ENCODE data around the gene ZNF609. TPM values are rescaled to one million over a fixed set of nuclear protein-coding genes. Genes with fewer than 3 reads are reported as not detected.

ZNF609 gene
- total and polyA plus RNA-seq, 2 of the 13 experiments (the other 11 are each of a cell fraction or from before 2014, with no cell fraction given) = 8.9 to 9.9 TPM

DNA sequence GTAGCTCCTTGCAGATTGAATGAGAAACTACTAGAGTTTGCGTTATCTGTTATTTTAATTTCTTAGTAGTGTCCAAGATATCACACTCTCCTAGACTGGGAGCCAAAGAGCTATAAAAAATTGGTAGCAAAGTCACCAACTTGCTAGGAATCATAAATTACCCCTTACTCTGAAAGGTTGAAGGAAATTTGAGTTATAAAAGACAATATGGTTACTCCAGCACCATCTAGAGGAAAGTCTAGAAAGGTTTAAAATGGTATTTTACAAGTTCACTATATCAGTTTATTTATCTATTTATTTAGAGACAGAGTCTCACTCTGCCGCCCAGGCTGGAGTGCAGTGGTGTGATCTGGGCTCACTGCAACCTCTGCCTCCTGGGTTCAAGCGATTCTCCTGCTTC, 193.4 kb downstream of the ZNF609 start:
- no peak for ATAC-seq
- in situ Hi-C loops (cut with HindIII; ENCODE audit: extremely low pct_ligation_motif_present, low pct_unique_long_range_greater_than_20kb) (loop anchor here (10.0 kb wide), 1 partner anchor 219 kb away; no protein-coding TSS in a partner anchor), intact Hi-C loops (cut with micrococcal nuclease; ENCODE audit: unreplicated experiment) (loop anchor here (5.0 to 10.0 kb wide), 4 partner anchors 41 to 449 kb away; no protein-coding TSS in a partner anchor)
- Histone ChIP-seq H3K27ac (ENCODE audit: extremely low read length, insufficient read depth, low read length) (no peak overlapping the region), H3K27me3 (ENCODE audit: control insufficient read depth in 1 of 2, insufficient read depth in 2 of 2, low read length in 2 of 2) (no peaks in the 10 kb centered on the region), H3K4me3 (replicated peaks in 1 of 3; ENCODE audit: insufficient read depth in 1 of 3, low read depth in 2 of 3, low read length in 3 of 3) (no peak overlapping the region), H3K79me2 (ENCODE audit: insufficient read depth, low read length) (no peaks in the 10 kb centered on the region), H3K4me2 (ENCODE audit: low read depth, low read length) (no peak overlapping the region), H3K36me3 (replicated peaks in 1 of 2; ENCODE audit: control insufficient read depth in 1 of 2, insufficient read depth in 2 of 2, low read length in 2 of 2) (peaks cover 2 to 4% of the 10 kb centered on the region in 2 experiments; a peak in 1 of 5 replicates), H2AFZ (ENCODE audit: low read length) (no peak overlapping the region), H3K9ac (ENCODE audit: insufficient read depth, low read depth, low read length) (no peak overlapping the region), H3K4me1 (ENCODE audit: insufficient read depth, low read length) (peaks cover 46% of the 10 kb centered on the region), H4K20me1 (ENCODE audit: insufficient read depth, low read length) (no peaks in the 10 kb centered on the region), H3K9me3 (ENCODE audit: low read length) (no peaks in the 10 kb centered on the region)
- no peak for TF ChIP-seq PHB2 (IDR thresholded peaks at IDR 0.05; ENCODE audit: partially characterized antibody)
- TF ChIP-seq STAG1 (CRISPR knock-in tag; IDR thresholded peaks at IDR 0.05) = peak; percentile 71
- no peak for TF ChIP-seq ZSCAN12 (CRISPR knock-in tag; IDR thresholded peaks at IDR 0.05)
- TF ChIP-seq CTCF (CRISPR knock-in tag; IDR thresholded peaks at IDR 0.05) = peak; percentile 37
- peak; percentile 19; the same call in 1 of the 2 replicates for TF ChIP-seq RAD21 (CRISPR knock-in tag; IDR thresholded peaks at IDR 0.05)
- FAIRE-seq = no peak
- DNase-seq (ENCODE audit: low spot score) = no peak
- WGBS (ENCODE audit: low lambda C conversion rate) = 81% methylated on average over 3 of the region's 3 CpGs
- ChIA-PET CTCF (ENCODE audit: low intra/inter-chr PET ratio, low total read pairs) (no interaction called here), POLR2A (no interaction called here)
- no TSS peak for BruUV-seq (replicated peaks)

DNA sequence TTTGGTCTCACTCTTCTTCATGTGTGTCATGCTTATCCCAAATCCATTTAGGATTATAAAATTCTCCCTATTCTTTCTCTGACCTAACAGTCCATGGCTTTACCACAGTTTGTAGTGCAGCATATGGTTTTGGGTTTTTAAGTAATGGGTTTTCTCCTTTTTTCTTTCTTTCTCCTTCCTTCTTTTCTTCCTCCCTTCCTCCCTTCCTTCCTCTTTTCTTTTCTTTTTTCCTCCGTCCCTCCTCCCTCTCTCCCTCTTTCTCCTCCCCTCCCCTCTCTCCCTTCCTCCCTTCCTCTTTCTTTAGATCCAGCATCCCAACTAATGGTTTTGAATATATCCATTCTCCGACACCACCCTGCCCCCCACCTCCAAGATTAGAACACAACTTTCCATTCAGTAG, 196.1 kb downstream of the ZNF609 start:
- CTCF ChIA-PET (ENCODE audit: low intra/inter-chr PET ratio, low total read pairs) = no interaction called here
- ATAC-seq = no peak
- WGBS (ENCODE audit: low lambda C conversion rate) = 93% methylated on average over 2 of the region's 2 CpGs
- Histone ChIP-seq H2AFZ (ENCODE audit: low read length) (no peak overlapping the region), H3K9ac (ENCODE audit: insufficient read depth, low read depth, low read length) (no peak overlapping the region), H3K36me3 (replicated peaks in 1 of 2; ENCODE audit: control insufficient read depth in 1 of 2, insufficient read depth in 2 of 2, low read length in 2 of 2) (peaks cover 2 to 4% of the 10 kb centered on the region in 2 experiments; a peak in 2 of 5 replicates), H3K4me2 (ENCODE audit: low read depth, low read length) (no peak overlapping the region), H3K4me3 (replicated peaks in 1 of 3; ENCODE audit: insufficient read depth in 1 of 3, low read depth in 2 of 3, low read length in 3 of 3) (no peak overlapping the region), H3K27ac (ENCODE audit: extremely low read length, insufficient read depth, low read length) (no peak overlapping the region), H4K20me1 (ENCODE audit: insufficient read depth, low read length) (no peaks in the 10 kb centered on the region), H3K79me2 (ENCODE audit: insufficient read depth, low read length) (no peaks in the 10 kb centered on the region), H3K27me3 (ENCODE audit: control insufficient read depth in 1 of 2, insufficient read depth in 2 of 2, low read length in 2 of 2) (no peaks in the 10 kb centered on the region), H3K9me3 (ENCODE audit: low read length) (no peaks in the 10 kb centered on the region), H3K4me1 (ENCODE audit: insufficient read depth, low read length) (peaks cover 30% of the 10 kb centered on the region)
- TF ChIP-seq, protein P1, sequence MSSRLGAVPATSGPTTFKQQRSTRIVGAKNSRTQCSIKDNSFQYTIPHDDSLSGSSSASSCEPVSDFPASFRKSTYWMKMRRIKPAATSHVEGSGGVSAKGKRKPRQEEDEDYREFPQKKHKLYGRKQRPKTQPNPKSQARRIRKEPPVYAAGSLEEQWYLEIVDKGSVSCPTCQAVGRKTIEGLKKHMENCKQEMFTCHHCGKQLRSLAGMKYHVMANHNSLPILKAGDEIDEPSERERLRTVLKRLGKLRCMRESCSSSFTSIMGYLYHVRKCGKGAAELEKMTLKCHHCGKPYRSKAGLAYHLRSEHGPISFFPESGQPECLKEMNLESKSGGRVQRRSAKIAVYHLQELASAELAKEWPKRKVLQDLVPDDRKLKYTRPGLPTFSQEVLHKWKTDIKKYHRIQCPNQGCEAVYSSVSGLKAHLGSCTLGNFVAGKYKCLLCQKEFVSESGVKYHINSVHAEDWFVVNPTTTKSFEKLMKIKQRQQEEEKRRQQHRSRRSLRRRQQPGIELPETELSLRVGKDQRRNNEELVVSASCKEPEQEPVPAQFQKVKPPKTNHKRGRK (CRISPR knock-in tag; IDR thresholded peaks at IDR 0.05) = 0 out of 2 replicates have a peak, but pooled peaks have one; percentile 31
- TF ChIP-seq ZSCAN22 (CRISPR knock-in tag; IDR thresholded peaks at IDR 0.05) = no peak
- intact Hi-C loops (cut with micrococcal nuclease; ENCODE audit: unreplicated experiment) (loop anchor here (10.0 kb wide), 2 partner anchors 232 to 452 kb away; no protein-coding TSS in a partner anchor), in situ Hi-C loops (cut with HindIII; ENCODE audit: extremely low pct_ligation_motif_present, low pct_unique_long_range_greater_than_20kb) (loop anchor here (10.0 kb wide), 1 partner anchor 222 kb away; no protein-coding TSS in a partner anchor)
- no peak for FAIRE-seq
- BruUV-seq (replicated peaks) = no TSS peak
- DNase-seq (ENCODE audit: low spot score) = no peak
- POLR2A ChIA-PET = no interaction called here
